HG03378 (cell line): ENCODE measurements around the gene FLT1.

Experiments
- ATAC-seq: cut with Tn5 transposase; IDR thresholded peaks from one replicate; pipeline ENCODE4 v1.9.1; 2021; ENCODE audit warnings: mild to moderate bottlenecking, moderate library complexity; ENCODE audit not compliant: unreplicated experiment

The FLT1 gene

GRCh38 chr13:28326056-28326455 is 168.9 kb downstream of the FLT1 start:
- ATAC-seq = no peak

GRCh38 chr13:28325022-28325421 is 169.9 kb downstream of the FLT1 start:
- ATAC-seq = no peak

DNA sequence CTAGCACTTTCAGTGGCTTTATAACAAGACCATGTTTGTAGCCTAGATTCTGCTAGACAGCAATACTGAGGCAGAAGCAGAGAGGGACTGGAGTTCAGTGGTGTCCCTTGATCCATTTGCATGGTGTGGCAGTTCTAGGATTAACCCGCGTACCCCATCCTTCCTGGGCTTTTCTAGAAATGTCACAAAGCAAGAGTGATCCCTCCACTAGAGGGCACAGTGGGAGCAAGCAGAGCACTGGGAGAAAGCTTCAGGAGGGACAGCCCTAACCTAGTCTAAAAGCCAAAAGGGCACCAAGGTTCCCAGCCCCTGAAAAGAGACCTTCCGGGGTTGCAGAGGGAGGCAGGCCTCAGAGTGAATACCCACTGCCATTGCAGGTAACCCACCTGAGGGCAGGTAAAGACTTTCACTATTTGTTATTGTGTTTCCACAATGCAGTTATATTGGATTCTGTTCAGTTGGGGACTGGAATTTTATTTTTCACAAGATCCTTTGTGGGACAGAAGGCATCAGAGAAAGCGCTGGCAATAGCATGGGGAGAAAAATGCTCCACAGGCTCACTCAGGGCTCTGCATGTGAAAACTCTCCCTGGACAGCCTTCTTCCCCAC is 170.6 kb downstream of the FLT1 start:
- peak; percentile 67 for ATAC-seq

DNA sequence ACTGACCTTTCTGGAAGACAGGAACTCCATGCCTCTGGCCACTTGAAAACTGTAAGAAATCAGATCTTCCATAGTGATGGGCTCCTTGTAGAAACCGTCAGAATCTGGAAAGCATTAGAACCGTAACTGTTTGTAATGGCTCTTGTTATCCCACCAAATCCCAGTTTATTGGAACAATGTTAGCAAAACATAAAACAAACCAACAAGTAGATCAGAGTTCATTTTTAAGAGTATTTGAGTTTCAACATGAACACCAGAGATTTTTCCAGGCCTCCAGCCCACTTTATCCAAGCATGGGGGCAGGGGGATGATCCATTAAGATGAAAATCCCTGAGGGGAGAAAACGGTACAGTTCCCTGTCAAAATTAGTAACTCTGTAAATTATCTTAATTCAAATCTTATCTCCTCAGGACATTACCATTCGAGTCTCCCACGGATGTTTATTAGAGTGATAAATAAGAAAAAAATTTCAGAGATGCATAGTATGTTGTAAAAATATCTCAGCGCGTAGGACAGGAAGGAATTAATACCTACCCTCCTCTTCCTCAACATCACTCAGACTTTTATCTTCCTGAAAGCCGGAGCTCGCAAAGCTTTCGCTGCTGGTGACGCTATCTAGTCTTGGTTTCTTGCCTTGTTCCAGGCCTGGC is 172.5 kb downstream of the FLT1 start:
- ATAC-seq = no peak

GRCh38 chr13:28321756-28322155 is 173.2 kb downstream of the FLT1 start:
- no peak for ATAC-seq

DNA sequence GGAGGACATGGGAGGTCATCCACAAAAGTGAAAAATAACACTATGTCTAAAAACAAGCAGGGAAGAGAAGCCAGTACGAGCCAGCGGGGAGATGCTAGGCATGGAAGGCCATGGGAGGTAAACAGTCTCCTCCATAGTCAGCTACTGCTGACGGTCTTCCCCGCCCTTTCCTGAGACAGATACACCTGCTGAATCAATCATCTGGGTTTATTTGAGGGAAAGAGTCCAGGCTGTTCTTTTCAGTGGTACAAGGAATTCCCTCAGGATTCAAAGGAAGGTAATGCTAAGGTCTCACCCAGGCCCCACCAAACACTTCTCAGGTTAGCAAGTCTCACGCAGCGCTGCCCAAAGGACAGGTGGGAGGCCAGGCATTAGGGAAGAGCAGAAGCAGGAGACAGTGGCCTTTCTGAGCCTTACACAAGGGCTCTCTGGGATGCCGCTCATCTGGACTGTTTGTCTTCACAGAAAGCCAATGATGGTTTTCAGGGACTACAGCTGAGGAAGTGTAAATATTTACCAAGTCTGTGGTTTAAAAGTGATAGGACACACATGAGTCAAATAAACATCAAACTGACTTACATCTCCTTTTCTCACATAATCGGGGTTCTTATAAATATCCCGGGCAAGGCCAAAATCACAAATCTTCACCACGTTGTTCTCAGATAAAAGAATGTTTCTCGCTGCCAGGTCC is 173.9 kb downstream of the FLT1 start:
- ATAC-seq = no peak

- no peak for ATAC-seq
Measured at GRCh38 chr13:28320209-28320608, 174.7 kb downstream of the FLT1 start.

- ATAC-seq = no peak
Measured at GRCh38 chr13:28319528-28319927, 175.4 kb downstream of the FLT1 start.

GRCh38 chr13:28318496-28318895 is 176.4 kb downstream of the FLT1 start:
- no peak for ATAC-seq

GRCh38 chr13:28316836-28317235 is 178.1 kb downstream of the FLT1 start:
- no peak for ATAC-seq

- ATAC-seq = no peak
Measured at GRCh38 chr13:28316129-28316528, 178.8 kb downstream of the FLT1 start.

DNA sequence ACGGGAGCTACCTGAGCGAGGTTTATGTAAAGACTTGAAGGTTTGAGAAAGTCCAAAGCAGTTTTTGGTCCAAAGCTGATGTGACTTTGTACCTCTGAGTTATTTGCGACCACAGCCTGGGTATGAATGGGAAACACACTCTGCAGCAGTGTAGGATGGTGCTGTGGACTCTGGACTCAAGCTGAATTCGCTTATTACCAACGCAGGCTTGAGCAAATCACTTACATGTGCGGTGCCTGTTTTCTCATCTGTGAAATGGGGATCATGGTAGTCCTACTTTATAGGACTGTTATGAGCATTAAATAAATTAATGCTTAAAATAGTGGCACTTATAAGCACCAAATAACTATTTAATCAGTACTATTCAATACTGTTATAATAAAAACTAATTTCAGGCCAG is 180.0 kb downstream of the FLT1 start:
- ATAC-seq = no peak

DNA sequence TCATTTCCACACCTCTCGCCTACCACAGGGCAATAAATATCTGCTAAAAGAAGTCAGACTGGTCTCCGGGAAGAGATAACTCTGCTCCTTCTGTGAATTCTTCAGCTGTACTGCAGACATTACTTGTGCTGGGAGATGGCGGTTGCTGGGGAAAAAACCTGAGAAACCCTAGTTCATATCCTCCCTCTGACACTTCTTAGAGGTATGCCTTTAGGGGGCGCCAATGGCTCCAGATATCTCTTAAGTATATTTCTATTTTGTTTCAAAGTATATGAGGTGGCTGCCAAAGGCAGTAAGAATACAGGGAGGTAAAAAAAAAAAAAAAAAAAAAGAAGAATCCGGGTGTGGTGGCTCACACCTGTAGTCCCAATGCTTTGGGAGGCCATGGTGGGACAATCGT is 181.3 kb downstream of the FLT1 start:
- no peak for ATAC-seq

GRCh38 chr13:28306325-28306724 is 188.6 kb downstream of the FLT1 start:
- ATAC-seq = no peak

GRCh38 chr13:28301839-28302238 is 193.1 kb downstream of the FLT1 start:
- no peak for ATAC-seq

DNA sequence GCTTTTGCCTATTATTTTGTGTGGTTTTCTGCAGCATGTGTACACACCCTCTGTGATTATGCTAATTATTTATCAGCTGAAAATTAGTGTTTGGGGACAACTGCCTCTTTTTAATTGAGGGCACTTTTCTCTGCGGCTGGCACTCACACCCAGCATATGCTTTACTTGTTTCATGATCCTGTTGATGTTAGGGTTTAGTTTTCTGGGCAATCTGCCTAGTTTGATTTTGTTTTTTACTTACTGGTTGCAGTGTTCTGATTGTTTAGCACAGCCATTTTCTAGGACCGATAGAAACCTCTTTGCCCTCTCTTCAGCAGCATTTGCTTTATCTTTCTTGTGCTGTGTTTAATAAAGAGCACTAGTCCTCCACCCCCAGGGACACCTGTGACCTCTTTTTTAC is 195.0 kb downstream of the FLT1 start:
- no peak for ATAC-seq

DNA sequence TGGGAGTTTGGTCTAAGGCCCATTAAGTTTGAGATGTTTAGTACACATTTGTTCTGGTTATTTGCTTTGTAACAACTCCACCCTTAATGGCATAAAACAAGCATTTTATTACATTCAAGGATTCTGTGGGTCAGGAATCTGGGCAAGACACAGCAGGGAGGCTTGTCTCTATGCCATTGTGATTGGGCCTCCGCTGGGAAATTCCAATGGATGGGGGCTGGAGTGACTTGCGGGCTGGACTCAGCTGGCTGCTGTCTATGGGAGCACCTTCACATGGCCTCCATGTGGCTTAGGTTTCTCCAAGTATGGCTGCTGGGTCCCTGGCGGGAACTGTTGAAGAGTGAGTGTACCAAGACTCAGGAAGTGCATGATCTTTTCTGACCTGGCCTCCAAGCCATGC is 197.6 kb downstream of the FLT1 start:
- ATAC-seq = no peak

GRCh38 chr13:28286263-28286662 is 208.7 kb downstream of the FLT1 start:
- no peak for ATAC-seq

DNA sequence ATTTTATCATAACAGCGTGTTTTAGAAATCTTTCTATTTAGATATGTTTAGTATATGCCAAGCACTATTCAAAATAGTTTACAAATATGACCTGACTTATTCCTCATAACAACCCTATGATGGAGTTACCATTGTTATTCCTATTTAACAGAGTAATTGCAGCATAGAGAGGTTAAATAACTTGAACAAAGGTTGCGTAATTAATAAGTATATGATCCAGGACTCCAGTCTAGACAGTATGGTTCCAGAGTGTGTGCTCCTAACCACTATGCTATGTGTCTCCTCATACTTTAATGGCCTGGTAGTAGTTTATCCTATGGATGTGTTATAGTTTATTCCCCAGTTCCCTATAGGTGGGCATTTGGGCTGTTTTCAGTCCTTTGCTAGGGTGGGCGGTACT is 211.3 kb downstream of the FLT1 start:
- no peak for ATAC-seq

DNA sequence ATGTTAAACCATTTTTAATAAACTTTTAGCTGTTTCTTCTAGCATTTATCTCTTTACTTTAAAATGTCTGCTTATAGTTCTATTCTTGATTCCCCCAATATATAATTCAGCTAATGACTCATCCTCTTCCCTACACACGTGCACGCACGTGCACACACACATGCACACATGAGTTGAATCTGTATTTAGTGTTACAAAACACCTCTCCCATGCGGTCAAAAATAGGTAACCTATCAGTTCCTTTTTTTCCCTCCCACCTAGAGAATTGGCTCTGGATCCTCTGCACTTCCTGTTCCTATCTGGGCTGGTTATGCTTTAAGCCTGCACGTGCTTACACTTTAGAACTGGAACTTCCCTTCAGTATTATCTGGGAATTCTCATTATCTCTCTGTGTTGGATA is 212.5 kb downstream of the FLT1 start:
- ATAC-seq = no peak

- ATAC-seq = no peak
Measured at GRCh38 chr13:28273919-28274318, 221.0 kb downstream of the FLT1 start.

DNA sequence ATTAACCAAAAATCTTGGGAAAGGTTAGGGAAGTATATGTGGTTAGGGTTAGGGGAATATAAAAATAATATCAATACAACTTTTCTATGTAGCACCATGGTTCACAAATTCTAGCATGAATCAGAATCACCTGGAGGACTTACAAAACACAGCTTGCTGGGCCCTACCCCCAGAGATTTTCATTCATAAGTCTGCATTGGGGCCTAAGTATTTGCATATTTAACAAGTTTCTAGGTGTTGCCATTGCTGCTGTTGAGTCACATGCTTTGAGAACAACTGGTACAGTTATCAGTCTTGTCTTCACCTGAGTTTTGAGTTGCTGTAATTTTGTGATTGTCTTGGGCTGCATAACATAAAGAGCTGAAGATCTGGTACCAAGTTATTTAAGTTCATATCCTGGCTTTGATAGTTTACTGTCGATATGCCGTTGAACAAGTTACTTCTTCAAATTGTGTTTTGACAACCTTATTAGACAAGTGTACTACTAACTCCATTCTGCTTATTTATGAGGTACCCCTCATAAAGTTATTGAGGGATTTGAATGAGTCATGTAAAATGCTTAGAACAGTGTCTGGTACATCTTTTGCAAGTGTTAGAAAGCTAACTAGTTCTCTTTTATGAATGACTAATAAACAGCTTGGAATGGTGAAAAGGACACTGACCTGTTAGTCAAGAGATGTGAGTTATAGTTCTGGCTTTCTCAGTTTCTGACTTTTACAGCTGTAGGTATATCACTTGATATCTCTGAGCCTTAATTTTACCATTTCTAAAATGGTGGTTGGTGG is 223.7 kb downstream of the FLT1 start:
- ATAC-seq = no peak
